ENCODE data around the gene ARRDC3. TPM values are rescaled to one million over a fixed set of nuclear protein-coding genes. Genes with fewer than 3 reads are reported as not detected.

ARRDC3 gene
- total and polyA plus RNA-seq, 2 experiments from 2014 or later: 11.9 to 16.5 TPM

DNA sequence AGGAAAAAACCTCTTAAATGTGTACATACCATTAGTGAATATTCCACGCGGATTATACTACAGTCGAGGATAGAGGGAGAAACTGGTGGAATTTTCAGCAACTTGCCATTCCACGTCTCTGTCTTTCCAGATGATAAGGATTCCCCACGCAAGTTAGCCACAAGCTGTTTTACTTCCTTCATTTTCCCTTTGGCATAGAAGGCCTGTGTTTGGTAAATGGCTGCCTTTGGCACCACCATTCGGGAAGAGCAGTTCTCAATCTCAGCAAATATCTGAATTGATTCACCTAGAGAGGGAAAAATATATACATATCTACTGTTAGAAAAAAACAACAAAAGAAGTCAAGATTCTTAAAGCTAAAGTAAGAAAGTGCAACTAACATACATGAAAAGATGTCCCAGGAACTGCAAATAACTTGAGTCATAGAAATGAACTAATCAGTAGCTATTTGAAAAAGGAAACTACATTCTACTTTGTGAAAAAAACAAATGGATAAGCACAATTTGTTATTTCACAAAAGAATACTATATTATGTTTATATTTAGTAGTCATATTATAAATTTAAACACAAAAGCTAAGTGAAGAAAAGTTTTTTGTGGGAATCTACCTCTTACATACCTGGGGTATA is 8.1 kb downstream of the ARRDC3 start (continued):
- TF ChIP-seq ZNF462 (CRISPR knock-in tag; IDR thresholded peaks at IDR 0.05) (no peak), EZH2phosphoT487 (IDR thresholded peaks at IDR 0.05; ENCODE audit: unreplicated experiment) (no peak)

DNA sequence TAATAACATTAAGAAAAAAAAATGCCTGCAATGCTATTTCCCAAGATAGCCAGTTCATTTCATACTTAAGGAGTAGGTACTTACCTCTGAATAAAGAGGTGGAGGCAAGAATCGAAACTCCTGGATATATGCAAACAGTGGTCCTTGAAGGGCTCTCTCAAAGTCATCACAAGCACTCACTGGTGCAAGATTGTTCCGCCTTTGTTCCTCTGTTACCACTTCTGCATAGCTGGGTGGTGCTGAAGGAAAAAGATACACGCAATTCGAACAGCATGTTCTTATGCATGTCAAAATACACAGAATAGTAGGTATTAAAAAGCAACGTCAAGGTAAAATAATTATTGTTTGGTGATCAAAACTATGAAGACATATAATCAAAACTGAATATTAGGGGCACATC is 9.5 kb downstream of the ARRDC3 start:
- Mint-ChIP-seq H3K27me3 (ENCODE audit: insufficient read depth, low read depth, poor library complexity) (no peaks in the 10 kb centered on the region), H3K4me1 (peaks cover 4% of the 10 kb centered on the region; the same call in 2 of the 3 replicates), H3K27ac (no peak overlapping the region), H3K36me3 (ENCODE audit: low read depth) (peaks cover 73% of the 10 kb centered on the region), H3K9me3 (no peaks in the 10 kb centered on the region), H3K4me3 (no peak overlapping the region)
- Histone ChIP-seq H3F3A (replicated peaks; ENCODE audit: low read depth) (no peaks in the 10 kb centered on the region), H3K79me2 (replicated peaks; ENCODE audit: insufficient read depth) (no peaks in the 10 kb centered on the region), H3K27me3 (ENCODE audit: insufficient read depth) (no peaks in the 10 kb centered on the region), H2AFZ (no peak overlapping the region), H3K4me2 (no peak overlapping the region), H3K27ac (ENCODE audit: low read depth) (no peak overlapping the region), H3K4me3 (no peak overlapping the region), H3K4me1 (ENCODE audit: insufficient read depth) (peaks cover 7% of the 10 kb centered on the region; the same call in 1 of the 2 replicates), H4K20me1 (replicated peaks; ENCODE audit: insufficient read depth) (no peaks in the 10 kb centered on the region), H3K9me2 (ENCODE audit: insufficient read depth) (no peaks in the 10 kb centered on the region), H3K36me3 (ENCODE audit: insufficient read depth) (peaks cover 18% of the 10 kb centered on the region)
- DNase-seq (ENCODE audit: low spot score): no peak
- ATAC-seq: no peak
- TF ChIP-seq POLR2AphosphoS5 (IDR thresholded peaks at IDR 0.05; ENCODE audit: low read depth): no peak
- TF ChIP-seq ZNF114 (CRISPR knock-in tag; IDR thresholded peaks at IDR 0.05): no peak
- no peak for TF ChIP-seq ZNF462 (CRISPR knock-in tag; IDR thresholded peaks at IDR 0.05)
- no peak for TF ChIP-seq ZNF331 (CRISPR knock-in tag; IDR thresholded peaks at IDR 0.05; ENCODE audit: low read depth)
- no peak for TF ChIP-seq STAT1 (IDR thresholded peaks at IDR 0.05; ENCODE audit: unreplicated experiment)
- no peak for TF ChIP-seq ETS1 (IDR thresholded peaks at IDR 0.05)
